GM12878 (cell line): ENCODE data around the gene CEP120. TPM values are rescaled to one million over a fixed set of nuclear protein-coding genes. Genes with fewer than 3 reads are reported as not detected.

Source experiments
- BHLHE40 ChIP-seq, 2 experiments: fragments of 450-650 bp in 1 of 2; IDR thresholded peaks; 2 replicates each; pipeline ENCODE4 v1.6.1; 2011 to 2017; ENCODE audit warnings: low read depth in 2 of 2, borderline replicate concordance in 1 of 2, improper control_type of control experiment in 1 of 2, low read length in 1 of 2, mild to moderate bottlenecking in 1 of 2
- CBFB ChIP-seq: IDR thresholded peaks from 2 replicates; pipeline ENCODE4 v1.6.1; 2016; ENCODE audit warnings: antibody characterized with exemption, low read depth
- CHD1 ChIP-seq: IDR thresholded peaks from 2 replicates; pipeline ENCODE4 v1.6.1; 2012; ENCODE audit warnings: low read depth, low read length, improper control_type of control experiment
- E2F4 ChIP-seq: IDR thresholded peaks from 2 replicates; pipeline ENCODE4 v1.6.1; 2012; ENCODE audit warnings: low read depth, low read length, improper control_type of control experiment
- E2F8 ChIP-seq: fragments of 450-650 bp; IDR thresholded peaks from 2 replicates; pipeline ENCODE4 v1.6.1; 2018; ENCODE audit warnings: mild to moderate bottlenecking, low read depth, moderate library complexity; ENCODE audit not compliant: partially characterized antibody
- EP300 ChIP-seq, 2 experiments: fragments of 150-350 bp in 1 of 2; IDR thresholded peaks; 2 replicates each; pipeline ENCODE4 v1.6.1; 2011 to 2012; ENCODE audit warnings: low read depth in 2 of 2, low read length in 2 of 2, borderline replicate concordance in 1 of 2, improper control_type of control experiment in 1 of 2, inconsistent platforms in 1 of 2; ENCODE audit not compliant: control insufficient read depth in 1 of 2
- EZH2 ChIP-seq: IDR thresholded peaks from 2 replicates; pipeline ENCODE4 v1.6.1; 2012; ENCODE audit warnings: low read depth, mild to moderate bottlenecking, control low read depth, inconsistent platforms, low read length, borderline replicate concordance; ENCODE audit not compliant: control insufficient read depth
- HDAC2 ChIP-seq: fragments of 200-600 bp; sonication (generic); IDR thresholded peaks from 2 replicates; pipeline ENCODE4 v1.6.1; 2017
- IKZF2 ChIP-seq, 2 experiments: fragments of 450-650 bp; IDR thresholded peaks; 2 replicates each; pipeline ENCODE4 v1.6.1; 2017; ENCODE audit warnings: mild to moderate bottlenecking in 2 of 2, moderate library complexity in 2 of 2
- MAX ChIP-seq: IDR thresholded peaks from 2 replicates; pipeline ENCODE4 v1.6.1; 2012; ENCODE audit warnings: low read depth, low read length, improper control_type of control experiment
- POLR2AphosphoS5 ChIP-seq: IDR thresholded peaks from 2 replicates; pipeline ENCODE4 v1.6.1; 2011; ENCODE audit warnings: mild to moderate bottlenecking, low read length, inconsistent platforms
- POU2F2 ChIP-seq: IDR thresholded peaks from 3 replicates; pipeline ENCODE4 v1.6.1; 2011; ENCODE audit warnings: low read depth, mild to moderate bottlenecking, low read length, borderline replicate concordance
- SMARCA5 ChIP-seq: fragments of 450-650 bp; IDR thresholded peaks from 2 replicates; pipeline ENCODE4 v1.6.1; 2017; ENCODE audit warnings: mild to moderate bottlenecking
- SP1 ChIP-seq: IDR thresholded peaks from one replicate; pipeline ENCODE4 v1.6.1; 2011; ENCODE audit warnings: low read depth, low read length
- WRNIP1 ChIP-seq: IDR thresholded peaks from 2 replicates; pipeline ENCODE4 v1.6.1; 2011; ENCODE audit warnings: low read depth, low read length, improper control_type of control experiment, borderline replicate concordance
- ZBTB11 ChIP-seq: fragments of 450-650 bp; formaldehyde crosslinking; IDR thresholded peaks from 2 replicates; pipeline ENCODE4 v1.5.0; 2022; ENCODE audit warnings: mild to moderate bottlenecking, missing genetic modification characterization
- ZNF592 ChIP-seq: fragments of 450-650 bp; IDR thresholded peaks from 2 replicates; pipeline ENCODE4 v1.6.1; 2017; ENCODE audit warnings: mild to moderate bottlenecking, moderate library complexity
- ZZZ3 ChIP-seq: IDR thresholded peaks from 2 replicates; pipeline ENCODE4 v1.6.1; 2011; ENCODE audit warnings: low read depth; ENCODE audit not compliant: control insufficient read depth, insufficient read length
- polyA plus RNA-seq, 11 experiments: library from polyadenylated mRNA; depleted of rRNA in 4 of 11; unstranded in 6 of 11; stranded (reverse) in 5 of 11; fragments of >200 nt; fragmentation: Nextera tagmentation in 4 of 11; fragmentation: Illumina TruSeq in 1 of 11; extraction: Ambion mirVana in 4 of 11; extraction: Trizol in 1 of 11; gene quantifications; 1 replicate in 1 of 11; 2 replicates in 10 of 11; pipeline versions ENCODE4 v1.2.1 to v1.2.3, GENCODE V29; 2011 to 2016; ENCODE audit warnings: inconsistent platforms in 2 of 11, missing spikeins in 2 of 11, low read depth in 1 of 11
- total RNA-seq, 4 experiments: library from RNA; depleted of rRNA in 3 of 4; stranded (reverse); fragments of >200 nt in 3 of 4; fragmentation: Illumina TruSeq in 1 of 4; extraction: Trizol in 1 of 4; gene quantifications; 2 replicates each; pipeline versions ENCODE4 v1.2.1 to v1.2.3, GENCODE V29; 2013 to 2021

Gene CEP120
- total and polyA plus RNA-seq, 10 of the 15 experiments (the other 5 are each of a cell fraction or from before 2014, with no cell fraction given) = 4.1 to 23.0 (median 13.1) TPM

GRCh38 chr5:123448017-123448617, 24.9 kb upstream of the CEP120 start (continued):
- TF ChIP-seq WRNIP1 (no peak), POU2F2 (peak; percentile 92), POLR2AphosphoS5 (no peak), IKZF2 (IDR thresholded peaks at IDR 0.05) (peak; percentile 93 to 94), CBFB (no peak), BHLHE40 (IDR thresholded peaks at IDR 0.05; ENCODE audit: borderline replicate concordance in 1 of 2, low read depth in 2 of 2, low read length in 1 of 2) (peak; percentile 21 to 34; a peak in 1 of 4 replicates), HDAC2 (no peak), CHD1 (no peak), ZZZ3 (no peak), ZNF592 (0 out of 2 replicates have a peak, but pooled peaks have one; percentile 34), E2F4 (no peak), EP300 (IDR thresholded peaks at IDR 0.05; ENCODE audit: borderline replicate concordance in 1 of 2, control insufficient read depth in 1 of 2, low read depth in 2 of 2, low read length in 2 of 2) (peak; percentile 75 to 83; a peak in 3 of 4 replicates), EZH2 (no peak), MAX (no peak), E2F8 (no peak), SP1 (no peak), ZBTB11 (no peak), SMARCA5 (no peak)
